Hematopoietic multipotent progenitor cell treated with erythropoietin and hydrocortisone succinate and interleukin-3 and kit ligand, for 4 days (in vitro differentiated cells): ENCODE measurements around the gene ITPKB.

ENCODE experiments used
- DNase-seq: peaks from one replicate; pipeline ENCODE4 v3.0.0-alpha.2; 2015

Gene ITPKB

DNA sequence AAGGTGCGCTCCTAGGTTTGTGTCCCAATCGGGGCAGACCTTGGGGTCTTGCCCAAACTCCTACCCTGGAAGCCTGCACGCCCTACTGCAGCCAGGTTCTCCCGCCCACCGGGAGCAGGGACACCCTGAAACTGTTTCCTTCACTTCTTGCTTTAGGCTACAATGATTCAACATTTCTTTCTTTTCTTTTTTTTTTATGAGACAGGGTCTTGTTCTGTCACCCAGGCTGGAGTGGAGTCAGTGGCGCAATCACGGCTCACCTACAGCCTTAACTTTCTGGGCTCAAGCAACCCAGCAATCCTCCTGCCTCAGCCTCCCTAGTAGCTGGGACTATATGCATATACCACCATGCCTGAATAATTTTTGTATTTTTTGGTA, 75.8 kb downstream of the ITPKB start:
- DNase-seq: no peak

DNA sequence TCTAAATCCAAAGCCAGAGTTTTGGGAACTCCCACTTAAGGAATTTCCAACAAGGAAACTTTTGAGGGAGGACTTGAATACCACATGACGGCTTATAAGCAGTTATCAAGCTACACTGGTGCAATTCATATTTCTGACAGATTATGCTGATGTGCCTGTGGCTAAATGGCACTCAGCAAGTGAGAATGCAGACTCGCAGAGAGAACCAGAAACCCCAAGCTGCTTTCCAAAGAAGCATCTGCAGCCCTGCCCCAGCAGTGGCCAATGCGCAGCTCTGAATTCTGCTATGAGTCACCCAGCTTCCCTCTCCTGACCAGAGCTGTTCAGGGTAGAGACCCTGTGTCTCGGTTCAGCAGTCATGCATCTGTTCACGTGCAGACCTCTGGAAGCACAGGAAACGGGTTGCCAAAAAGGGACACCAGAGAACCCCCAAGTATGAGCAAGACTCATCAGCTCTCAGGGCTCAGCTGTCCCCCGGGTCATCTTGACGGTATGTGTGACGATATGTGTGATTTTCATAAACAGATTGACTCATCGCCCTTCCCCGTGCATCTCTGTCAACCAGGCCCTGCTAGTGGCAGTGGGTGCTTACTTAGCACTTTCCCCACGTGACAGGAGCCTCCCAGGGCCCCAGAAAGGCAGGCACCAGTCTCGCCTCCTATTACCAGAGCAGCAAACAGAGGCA, 76.3 kb downstream of the ITPKB start:
- DNase-seq: peak; percentile 80

DNA sequence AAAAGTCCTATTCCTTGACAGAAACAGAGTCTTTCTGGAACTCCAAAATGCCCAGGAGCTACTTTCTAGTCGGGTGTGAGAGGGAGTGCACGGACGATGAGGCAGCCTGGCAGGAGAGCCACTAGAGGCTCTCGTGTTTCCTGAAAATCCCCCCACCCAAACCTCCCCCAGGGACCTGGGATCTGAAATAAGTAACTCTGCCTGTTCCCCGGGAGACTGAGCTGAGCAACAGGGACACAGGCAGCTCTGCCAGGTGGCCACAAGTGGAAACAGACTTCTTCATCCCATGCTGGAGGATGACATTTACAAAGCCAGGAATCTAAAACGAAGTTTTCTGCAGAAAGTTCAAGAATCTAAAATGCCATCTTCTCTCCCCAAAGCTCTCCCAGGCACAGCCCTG, 77.1 kb downstream of the ITPKB start:
- no peak for DNase-seq

DNA sequence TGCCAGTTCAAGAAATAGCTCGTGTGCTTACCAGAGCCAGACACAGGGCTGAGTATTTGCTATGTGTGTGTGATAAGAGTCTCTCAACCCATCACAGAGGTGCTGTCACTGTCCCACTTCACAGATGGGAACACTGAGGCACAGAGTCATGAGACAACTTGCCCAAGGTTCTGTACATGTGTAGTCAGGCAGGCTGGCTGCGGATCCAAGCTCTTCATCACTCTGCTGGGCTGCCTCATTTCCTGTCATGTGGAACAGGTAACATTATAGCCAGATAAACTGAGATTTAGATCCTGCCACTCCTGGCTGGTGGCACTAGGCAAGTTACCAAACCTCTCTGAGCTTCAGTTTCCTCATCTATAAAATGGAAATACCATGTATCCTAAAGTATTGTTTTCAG, 77.8 kb downstream of the ITPKB start:
- DNase-seq: no peak

DNA sequence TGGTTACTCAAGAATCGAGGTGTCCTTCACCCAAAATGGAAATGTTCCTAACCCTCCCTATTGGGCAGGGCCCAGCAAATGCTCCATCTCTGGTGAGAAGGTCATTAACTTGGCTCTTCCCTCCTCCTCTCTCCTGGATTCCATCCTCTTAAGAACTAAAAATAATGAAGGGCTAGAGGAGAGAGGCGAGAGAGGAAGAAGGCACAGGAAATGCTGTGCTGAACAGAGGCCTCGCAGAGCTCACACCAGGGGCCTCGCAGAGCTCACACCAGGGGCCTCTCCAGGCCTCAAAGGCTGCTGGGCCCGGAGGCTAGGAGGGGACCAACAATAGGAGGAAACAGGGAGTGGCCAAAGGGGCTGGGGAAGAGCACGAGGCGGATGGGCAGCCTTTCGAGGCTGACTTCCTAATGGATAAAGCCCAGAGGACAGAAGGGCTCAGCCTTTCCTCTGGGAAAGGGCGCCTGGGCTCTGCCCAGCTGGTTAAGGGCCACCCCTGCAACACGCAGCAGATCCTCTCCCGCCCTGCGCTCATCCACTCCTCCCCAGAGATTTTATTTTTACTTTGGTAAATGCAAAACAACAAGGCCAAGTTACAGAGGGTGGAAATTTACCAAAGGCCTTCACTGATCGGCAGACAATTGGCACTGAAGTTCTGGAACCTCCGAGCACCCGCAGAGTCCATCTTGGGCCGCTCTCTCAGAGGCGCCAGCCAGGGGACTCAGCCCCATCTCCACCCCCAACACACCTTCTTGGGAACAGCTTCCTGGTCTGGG, 78.5 kb downstream of the ITPKB start:
- DNase-seq: peak; percentile 42

DNA sequence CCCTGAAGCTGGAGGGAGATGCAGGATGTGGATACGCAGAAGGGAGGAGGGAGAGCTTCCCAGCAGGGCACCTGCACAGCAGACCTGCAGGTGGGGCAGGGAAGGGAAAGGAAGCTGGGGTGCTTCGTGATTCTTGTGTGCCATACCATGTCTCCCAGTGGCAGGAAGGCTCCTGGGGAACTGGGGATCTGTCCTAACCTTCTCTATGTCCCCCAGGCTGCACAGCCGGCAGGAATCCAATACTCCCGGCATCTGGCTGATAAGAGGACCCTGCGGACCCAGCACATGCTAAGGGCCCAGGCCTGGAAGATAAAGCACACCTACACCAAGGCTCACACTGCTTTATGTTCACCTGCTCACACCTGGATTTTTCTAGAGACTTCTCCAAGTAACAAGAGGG, 79.4 kb downstream of the ITPKB start:
- no peak for DNase-seq

DNA sequence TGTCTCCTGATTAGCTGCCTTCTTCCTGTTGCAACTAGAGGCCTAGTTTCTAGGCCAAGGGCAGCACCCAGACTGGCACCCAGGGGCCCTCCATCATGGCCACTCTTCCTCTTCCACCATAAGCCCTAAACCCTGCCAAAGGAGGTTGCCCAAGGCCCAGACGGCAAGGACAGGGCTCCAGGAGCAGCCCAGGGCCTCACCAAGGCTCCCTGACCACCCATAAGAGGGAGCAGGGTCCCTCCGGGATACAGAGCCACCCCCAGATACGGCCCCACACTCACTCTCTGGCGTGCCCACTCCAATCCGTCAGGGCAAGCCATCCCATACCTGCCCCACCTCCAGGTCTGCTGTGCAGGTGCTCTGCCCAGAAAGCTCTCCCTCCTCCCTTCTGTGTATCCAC, 79.9 kb downstream of the ITPKB start:
- DNase-seq: no peak

DNA sequence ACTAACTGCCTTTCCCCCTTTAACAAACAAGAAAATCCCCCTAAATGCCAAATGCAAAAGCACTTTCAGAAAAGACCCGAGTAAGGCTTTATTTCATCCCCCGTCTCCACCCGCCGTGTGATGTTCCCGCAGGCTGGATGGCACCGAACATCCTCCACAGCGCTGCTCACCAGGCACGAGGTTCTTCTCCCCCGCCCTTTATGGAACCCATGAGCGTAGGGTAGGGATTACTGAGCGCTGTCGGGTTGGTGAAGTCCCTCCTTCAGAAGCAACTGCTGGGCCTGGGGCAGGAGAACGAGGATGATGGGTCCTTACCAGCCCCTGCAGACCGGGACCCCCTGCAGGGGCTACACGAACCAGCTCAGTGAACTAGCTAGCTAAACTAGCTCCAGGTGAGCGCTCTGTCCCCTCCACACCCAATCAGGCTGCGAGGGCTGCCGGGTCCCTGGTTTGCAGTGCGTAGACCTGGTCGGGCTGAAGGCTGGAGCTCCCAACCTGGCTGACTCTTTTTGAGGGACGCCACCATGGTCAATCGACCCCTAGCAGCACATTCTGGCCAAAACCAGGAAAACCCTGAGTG, 80.4 kb downstream of the ITPKB start:
- DNase-seq: no peak

DNA sequence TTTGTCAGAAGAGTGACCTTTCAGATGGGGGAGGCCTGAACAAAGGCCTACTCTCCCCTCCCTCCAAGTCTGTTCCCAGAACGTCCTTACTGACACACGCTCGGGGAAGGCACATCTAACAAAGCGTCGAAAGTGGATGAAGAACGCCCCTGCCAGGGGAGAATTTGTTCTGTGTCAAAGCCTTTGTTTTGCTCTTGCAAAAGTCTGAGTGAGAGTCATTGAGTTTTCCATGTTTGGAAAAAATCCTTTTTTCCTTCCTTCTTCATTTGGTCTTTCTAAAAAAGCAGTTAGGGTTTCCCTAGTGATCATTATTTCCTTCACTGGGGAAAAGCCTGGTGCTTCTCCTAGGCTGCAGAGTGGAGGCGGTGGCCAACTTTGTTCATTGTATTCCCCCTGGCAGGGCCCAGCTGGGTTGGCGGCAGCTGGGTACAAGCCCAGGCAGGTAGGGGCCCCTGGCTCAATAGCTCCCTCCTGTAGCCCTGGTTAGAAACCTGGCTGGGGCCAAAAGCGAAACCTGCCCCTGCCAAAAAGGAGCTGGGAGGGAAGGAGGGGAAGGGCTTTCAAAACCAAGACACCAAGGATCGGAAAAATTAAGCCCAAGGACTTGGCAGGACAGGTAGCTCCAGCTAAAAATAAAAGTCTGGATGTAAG, 81.1 kb downstream of the ITPKB start:
- DNase-seq: no peak

DNA sequence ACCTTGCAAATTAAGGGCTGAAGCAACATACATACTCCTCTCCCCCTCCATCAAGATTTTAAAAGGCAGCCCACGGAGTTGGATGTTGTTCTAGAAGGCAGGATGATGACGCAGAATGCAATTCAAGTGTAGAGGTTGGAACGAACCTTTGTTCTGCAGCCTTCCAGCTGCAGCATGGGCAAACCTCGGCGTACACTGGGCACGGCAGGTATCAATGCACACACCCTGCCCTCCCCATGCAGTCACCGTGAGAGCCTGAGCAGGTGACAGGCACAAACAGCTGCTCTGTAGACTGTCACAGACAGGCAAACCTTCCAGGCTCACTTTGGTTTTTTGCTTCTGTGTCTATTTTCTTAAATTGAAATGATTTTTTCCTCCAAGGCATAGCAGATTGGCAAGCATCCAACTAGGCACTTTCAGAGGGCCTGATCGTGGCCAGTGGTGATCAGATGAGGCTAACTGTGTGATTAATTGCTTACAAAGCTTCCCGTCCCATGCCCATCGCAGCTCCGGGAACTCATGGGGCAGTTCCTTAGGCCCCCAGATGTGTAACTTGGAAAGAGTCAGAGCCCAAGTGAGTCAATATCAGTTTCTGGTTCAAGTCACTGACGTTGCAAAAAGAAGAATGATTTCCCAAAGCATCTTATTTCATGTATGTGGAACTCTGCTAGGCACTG, 82.3 kb downstream of the ITPKB start:
- DNase-seq: peak; percentile 38

DNA sequence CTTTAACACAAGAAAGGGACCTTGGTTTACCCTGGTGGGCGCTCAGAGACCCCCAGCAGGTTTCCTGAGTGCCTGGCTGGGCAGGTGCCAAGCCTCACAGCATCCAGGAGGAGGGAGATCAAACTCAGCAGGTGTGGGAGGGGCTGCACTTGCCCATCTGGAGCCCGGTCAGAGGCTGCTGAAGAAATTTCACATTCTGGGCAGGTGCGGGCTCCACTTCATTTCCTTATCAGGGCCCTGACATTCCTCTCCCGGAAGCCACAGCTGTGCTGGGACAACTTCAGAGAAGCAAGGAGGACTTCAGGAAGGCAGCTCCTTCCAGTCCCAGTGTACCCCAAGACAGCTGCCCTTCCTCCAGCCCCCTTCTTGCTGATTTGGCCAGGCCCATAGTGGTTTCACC, 82.9 kb downstream of the ITPKB start:
- no peak for DNase-seq

DNA sequence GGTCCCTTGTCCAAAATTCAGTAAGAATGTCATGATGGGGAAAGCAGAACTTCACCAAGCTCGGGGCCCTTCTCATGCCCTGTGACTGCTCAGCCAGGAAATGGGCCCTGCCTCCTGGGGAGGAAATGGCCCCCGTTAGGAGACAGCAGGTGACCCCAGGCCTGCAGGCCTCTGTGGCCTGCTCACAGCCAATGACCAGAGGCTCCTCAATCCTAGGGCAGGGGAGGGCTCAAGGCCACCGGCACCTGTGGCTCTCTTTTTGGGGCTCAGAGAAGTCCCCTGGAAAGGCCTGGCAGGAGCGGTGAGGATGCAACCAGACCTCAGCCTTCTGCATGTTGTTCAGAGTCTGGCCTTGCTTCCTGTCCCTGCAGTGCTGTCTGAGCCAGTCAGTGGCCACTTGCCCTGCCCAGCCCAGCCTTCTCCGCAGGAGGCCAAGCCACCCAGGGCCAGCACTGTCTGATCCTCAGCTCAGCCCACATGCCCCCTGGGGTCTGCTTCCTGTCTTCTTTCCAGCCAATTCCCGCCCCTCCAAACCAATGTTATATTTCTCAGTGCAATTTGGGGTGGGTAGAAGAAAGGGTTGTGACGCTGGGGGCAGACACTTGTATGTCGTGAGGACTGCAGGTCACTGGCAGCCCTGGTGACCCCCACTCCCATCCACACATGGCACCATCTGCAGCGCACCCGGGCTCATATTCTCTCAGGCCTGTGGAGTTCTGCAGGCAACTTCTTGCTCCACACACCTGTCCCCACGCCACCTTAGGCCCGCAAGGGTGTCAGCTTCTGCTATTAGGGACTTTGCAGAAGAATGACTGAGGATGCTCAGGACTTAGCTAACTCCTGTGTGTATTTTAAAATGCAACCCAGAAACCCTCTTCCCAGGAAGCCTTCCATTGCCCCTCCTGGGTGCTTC, 83.6 kb downstream of the ITPKB start:
- peak; percentile 45 for DNase-seq

DNA sequence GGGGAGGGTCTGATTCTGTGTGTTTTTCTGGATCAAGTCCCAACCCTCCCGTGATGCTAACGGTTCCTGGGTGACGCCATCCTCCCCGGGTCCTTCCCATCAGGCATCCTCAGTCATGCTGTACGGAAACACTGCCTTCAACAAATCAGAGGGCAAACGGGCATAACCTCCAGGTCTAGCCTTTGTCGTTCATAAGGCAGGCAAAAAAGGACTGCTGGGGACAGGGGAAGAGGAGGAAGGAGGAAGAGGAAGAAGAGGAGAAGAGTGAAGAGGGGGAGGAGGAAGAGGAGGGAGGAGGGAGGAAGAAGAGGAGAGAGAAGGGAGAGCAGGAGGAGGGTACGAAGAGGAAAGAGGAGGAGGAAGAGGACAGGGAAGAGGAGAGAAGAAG, 84.4 kb downstream of the ITPKB start:
- no peak for DNase-seq

DNA sequence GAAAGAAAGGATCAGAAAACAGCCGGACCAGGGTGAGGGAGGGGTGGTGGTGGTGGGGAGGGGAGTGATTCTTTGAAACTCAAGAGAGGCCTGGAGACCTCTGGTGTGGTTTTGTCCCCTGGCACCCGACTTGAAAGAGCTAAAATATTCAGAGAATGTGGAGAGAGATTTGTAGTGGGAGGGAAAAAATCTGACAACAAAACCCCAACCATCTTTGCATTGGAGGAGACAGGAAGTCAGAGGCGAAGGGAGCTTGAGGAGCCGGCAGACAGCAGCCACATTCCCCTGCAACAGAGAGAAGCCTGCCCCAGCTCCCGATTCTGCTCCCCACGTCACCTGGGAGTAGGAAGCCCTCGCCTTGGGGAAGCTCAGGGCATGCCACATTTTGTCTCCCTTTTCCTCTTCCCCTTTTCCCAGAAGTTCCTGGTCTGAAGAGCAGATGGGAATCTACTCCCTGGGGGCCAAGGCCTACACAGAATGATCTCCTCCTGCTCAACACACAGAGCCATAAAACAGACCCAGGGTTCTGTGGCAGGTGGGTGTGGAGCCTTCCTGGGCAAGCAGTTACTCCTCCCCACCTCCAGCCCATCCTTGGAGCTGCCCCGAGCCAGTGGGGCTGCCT, 84.9 kb downstream of the ITPKB start:
- no peak for DNase-seq

DNA sequence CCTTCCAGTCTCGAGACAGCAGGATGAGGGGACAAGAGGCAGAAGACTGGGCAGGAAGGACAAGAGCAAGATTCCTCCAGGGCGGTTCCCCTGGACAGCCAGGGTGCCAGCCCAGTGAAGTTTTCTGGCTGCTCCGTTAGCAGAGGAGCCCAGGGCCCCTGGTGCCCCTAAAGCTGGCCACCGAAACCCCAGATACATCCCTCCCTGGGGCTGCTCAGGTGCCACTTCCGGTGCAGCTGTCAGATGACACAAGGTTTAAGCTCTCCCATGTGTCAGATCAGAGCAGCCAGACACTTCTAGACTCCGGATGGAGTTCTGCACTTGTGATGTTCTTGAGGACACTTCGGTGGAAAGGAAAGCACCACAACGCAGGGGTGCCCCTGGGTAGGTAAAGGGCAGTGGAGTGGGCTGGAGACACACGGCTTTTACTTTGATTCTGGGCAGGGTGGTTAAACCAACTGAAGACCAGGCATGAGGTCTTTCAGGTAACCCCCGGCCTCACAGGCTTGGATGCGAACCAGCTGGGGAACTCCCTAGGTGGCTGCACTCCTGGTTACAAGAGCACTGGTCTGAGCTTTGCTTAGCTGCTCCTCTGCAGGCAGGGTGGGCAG, 85.7 kb downstream of the ITPKB start:
- no peak for DNase-seq

DNA sequence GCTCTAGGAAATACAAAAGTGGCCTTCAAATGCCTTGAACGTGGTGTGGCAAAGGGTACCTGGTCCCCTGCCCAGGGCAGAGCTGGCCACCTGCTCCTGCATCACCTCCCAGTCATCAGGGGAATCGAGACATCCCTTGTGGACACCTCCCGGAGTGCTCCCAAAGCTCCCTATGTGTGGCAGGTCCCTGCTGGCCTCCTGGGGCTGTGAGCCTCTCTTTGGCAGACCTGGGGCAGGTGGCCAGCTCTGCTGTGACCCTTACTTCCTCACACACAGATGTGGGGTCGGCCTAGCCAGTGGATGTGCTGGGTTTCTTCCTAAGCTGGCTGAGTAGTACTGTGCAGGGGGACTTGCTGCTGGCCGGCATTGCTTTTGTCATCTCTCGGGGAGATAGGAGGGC, 86.5 kb downstream of the ITPKB start:
- DNase-seq: no peak

DNA sequence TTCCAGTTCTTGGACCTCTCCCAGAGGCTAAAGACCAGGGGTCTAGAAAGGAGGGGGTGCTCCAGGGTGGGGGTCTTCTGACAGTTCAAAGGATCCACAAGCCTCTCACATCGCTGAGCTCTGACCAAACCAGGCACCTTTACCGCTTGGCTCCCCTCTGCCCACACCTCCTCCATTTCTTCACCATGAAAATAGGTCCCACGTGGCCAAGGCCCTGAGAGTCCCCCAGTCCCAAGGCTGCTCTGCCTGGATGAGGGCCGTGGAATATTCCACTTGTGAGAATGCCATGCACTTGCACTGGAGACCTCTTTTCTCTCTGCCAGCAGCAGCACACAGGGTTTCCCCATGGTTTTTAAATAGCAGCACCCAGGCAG, 87.4 kb downstream of the ITPKB start:
- no peak for DNase-seq

DNA sequence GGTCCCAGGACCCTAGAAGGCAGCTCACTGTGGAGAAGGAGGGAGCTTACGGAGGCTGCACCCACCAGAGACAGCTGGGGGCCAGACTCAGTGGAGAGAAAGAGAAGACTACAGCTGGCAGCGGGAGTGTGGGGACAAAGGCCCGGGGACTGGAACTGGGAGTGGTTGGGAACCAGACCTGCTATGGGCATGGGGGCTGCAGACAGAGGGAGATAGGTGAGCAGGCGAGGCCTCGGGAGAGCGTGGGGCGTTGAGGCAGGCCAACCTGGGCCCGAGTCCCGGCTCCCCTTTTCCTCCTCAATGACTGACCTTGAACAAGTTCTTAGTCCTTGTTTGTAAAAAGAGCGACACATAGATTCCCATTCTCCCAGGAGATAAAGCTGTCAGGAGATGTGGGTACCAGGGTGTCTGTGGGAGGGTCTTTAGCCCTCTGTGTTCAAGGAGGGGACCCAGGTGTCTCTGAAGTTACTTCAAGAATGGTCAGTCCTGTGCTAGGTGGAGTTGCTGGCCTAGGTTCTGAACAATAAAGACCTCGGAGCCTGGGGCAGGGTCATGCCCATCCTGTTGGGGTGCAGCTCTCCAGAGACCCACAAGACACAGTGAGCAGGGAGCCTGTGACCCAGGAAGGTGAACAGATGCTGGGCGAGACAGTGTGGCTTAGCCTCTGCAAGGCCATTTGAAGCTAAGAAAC, 87.9 kb downstream of the ITPKB start:
- no peak for DNase-seq

DNA sequence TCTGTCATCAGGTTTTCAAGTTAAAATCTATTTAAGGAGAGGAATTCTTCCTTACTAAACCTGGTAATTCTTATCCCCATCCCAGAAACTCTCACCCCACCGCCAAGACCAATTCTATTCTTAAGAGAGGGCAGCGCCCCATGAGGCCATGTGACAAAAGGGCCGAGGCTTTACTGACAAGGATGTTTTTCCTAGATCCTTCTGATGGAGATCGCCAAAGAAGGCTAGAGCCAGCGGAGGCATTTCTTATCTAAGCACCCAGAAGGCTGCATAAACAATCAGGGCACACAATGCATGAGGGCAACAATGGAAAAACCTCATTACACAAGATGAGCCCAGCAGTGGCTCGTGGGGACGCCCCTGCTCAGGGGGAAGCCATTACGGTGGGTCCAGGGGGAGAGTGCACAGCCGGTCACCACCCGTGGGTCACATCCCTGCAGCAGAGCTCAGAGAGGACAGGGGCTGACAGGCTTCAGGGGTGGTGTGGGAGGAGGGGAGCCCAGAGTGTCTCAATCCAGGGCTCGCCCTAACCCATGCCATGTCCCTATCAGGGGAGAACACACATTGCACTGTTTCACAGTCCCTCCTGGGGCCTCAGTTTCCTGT, 88.7 kb downstream of the ITPKB start:
- DNase-seq: peak; percentile 87

DNA sequence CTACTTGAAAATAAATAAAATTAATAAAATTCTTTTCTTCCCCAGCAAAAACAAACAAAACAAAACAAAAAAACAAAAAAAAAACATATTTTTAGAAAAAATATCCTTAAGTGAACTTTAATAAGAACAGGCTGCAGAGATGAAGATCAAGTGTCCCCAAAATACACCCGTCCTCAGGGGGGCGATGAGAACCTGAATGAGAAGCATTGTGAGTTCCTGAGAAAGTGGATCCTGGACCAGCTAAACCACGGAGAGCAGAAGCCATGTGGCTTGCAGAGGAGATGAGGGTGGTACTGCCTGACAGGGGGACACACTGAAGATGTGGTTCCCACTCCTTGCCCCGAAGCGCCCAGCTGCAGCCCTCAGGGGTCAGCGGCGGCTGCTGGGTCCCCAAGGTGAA, 89.3 kb downstream of the ITPKB start:
- DNase-seq: peak; percentile 76
